Neural cell (in vitro differentiated cells): ENCODE results near the gene ADARB1.

ENCODE experiments used
- CTCF ChIP-seq: fragments of 450-650 bp; IDR thresholded peaks from 2 replicates; pipeline ENCODE4 v1.5.1; 2014; ENCODE audit warnings: antibody characterized with exemption, mild to moderate bottlenecking, moderate library complexity; ENCODE audit not compliant: poor library complexity, severe bottlenecking
- POLR2AphosphoS5 ChIP-seq: IDR thresholded peaks from 2 replicates; pipeline ENCODE4 v1.6.1; 2012

DNA sequence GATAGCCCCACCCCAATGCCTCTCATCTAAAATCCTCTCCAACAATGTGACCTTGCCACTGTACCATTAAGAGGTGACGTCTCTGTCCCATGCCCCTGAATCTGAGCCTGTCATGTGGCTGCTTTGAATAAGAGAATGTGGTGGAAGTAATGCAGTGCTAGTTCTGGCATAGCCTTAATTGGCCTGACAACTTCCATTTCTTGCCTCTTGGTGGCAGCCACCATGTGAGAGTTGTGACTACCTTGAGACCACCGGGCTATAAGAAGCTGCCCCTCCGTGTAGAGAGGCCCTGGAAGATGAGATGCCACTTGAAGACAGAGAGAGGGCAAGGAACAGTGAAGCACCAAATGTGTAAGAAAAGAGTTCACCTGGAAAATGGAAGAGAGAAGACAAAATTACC is 118.0 kb downstream of the ADARB1 start:
- TF ChIP-seq POLR2AphosphoS5: no peak
- no peak for TF ChIP-seq CTCF
